Stimulated activated CD8-positive, alpha-beta memory T cell treated with anti-CD3 and anti-CD28 coated beads, Interleukin-7, amount 100 ng/mL, for 1 hour (primary cell): ENCODE data around the gene RYR1.
"Not testable (repeated sequence)": the region's sequence is repeated elsewhere in the genome, so short reads cannot be mapped to it uniquely, and the experiment has no call there.

ENCODE experiments used
- DNase-seq, 2 donors: peaks; one replicate each; pipeline ENCODE4 v3.0.0-alpha.2; 2020; ENCODE audit warnings: low read depth in 2 of 2

RYR1 gene

DNA sequence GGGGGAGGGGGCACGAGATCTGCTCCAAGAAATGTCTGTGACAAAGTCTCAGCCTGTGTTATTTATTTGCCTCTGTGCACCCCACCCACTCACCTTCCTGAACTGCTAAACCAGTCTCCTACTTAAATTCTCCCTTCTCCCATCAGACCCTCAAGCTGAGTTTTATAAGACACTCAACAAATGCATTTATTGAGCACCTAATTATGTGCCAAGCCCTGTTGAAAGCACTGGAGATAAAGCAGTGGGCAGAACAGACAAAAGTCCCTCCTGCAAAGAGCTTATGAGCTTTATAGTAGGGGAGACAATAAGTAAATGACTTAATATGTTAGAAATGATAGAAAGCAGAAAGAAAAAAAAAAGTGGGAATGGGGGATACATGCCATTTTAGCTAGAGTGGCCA is 34.0 kb upstream of the RYR1 start:
- DNase-seq = no peak

GRCh38 chr19:38400361-38400760 is 33.1 kb upstream of the RYR1 start:
- DNase-seq = no peak

- no peak for DNase-seq
These were observed 32.3 kb upstream of the RYR1 start for GRCh38 chr19:38401148-38401547.

DNA sequence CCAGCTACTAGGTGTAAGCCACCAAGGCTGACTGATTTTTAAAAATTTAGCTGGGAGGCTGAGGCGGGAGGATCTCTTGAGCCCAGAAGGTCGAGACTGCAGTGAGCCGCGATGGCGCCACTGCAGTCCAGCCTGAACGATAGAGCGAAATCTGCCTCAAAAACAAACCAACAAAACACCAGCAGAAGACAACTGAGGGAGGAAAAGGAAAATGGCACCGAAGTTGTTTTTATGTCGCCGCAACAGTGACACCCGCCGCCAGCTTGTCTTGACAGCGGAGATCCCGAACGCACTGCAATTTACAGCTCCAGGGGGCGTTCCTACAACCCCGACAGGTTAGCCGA is 30.9 kb upstream of the RYR1 start:
- DNase-seq = no peak

- DNase-seq = peak; percentile 94
These were observed 30.4 kb upstream of the RYR1 start, which contains the start of gene FAM98C for GRCh38 chr19:38402967-38403674. TSS of gene FAM98C (plus strand) at chr19:38403093. CDS start at chr19:38403154, 61 bp downstream.

DNA sequence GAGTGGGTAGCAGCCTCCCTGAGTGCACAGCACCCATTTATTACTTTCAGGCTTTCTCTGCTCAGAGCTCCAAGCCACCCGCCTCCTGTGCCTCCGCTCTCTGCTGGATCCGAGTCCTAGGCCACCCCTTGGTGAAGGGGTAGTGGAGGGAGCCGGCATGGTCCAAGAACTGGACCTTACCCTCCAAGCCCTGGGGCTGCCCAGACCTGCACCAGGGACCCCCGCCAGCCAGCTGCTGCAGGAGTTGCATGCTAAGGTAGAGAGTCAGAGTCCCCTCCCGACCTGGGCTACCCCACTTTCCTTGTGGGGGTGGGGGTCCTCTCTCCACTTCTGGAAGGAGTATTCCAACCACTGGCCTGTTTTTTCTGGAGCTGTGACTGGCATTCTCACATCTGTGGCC is 28.6 kb upstream of the RYR1 start:
- DNase-seq = no peak

DNA sequence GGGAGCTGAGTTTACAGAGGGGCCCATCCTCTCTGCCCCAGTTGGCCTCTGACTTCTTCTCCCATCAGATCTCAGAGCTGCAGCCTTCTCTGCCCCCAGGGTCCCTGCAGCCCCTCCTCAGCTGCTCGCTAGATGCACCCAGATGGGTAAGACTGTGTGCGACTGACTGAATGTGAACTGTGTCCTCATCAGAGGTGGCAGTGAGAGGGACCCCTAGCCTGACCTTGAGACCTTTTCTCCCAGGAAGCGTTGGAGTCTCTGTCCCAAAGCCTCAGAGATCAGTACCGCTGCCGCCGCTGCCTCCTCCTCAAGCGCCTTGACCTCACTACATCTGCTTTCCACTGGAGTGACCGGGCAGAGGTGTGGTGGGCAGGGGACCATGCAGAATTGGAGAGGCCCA is 28.2 kb upstream of the RYR1 start:
- no peak for DNase-seq

- DNase-seq = no peak
These were observed 23.8 kb upstream of the RYR1 start for GRCh38 chr19:38409631-38410133.

DNA sequence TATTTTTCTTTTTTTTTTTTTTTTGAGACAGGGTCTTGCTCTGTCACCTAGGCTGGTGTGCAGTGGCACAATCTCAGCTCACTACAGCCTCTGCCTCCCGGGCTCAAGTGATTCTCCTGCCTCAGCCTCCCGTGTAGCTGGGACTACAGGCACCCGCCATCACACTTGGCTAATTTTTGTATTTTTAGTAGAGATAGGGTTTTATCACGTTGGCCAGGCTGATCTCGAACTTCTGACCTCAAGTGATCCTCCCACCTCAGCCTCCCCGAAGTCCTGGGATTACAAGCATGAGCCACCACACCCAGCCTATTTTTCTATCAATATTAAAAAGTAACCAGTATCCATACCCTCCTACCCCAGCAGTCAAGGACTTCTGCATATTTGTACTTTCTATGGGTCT is 23.1 kb upstream of the RYR1 start:
- not testable (repeated sequence) for DNase-seq

GRCh38 chr19:38411041-38411712 is 22.3 kb upstream of the RYR1 start:
- no peak for DNase-seq

GRCh38 chr19:38411898-38412297 is 21.6 kb upstream of the RYR1 start:
- DNase-seq = not testable (repeated sequence)

GRCh38 chr19:38412491-38412890 is 21.0 kb upstream of the RYR1 start:
- DNase-seq = no peak

GRCh38 chr19:38412961-38413360 is 20.5 kb upstream of the RYR1 start:
- no peak for DNase-seq

GRCh38 chr19:38413416-38413815 is 20.1 kb upstream of the RYR1 start:
- no peak for DNase-seq

GRCh38 chr19:38417146-38417543 is 16.3 kb upstream of the RYR1 start:
- DNase-seq = no peak

DNA sequence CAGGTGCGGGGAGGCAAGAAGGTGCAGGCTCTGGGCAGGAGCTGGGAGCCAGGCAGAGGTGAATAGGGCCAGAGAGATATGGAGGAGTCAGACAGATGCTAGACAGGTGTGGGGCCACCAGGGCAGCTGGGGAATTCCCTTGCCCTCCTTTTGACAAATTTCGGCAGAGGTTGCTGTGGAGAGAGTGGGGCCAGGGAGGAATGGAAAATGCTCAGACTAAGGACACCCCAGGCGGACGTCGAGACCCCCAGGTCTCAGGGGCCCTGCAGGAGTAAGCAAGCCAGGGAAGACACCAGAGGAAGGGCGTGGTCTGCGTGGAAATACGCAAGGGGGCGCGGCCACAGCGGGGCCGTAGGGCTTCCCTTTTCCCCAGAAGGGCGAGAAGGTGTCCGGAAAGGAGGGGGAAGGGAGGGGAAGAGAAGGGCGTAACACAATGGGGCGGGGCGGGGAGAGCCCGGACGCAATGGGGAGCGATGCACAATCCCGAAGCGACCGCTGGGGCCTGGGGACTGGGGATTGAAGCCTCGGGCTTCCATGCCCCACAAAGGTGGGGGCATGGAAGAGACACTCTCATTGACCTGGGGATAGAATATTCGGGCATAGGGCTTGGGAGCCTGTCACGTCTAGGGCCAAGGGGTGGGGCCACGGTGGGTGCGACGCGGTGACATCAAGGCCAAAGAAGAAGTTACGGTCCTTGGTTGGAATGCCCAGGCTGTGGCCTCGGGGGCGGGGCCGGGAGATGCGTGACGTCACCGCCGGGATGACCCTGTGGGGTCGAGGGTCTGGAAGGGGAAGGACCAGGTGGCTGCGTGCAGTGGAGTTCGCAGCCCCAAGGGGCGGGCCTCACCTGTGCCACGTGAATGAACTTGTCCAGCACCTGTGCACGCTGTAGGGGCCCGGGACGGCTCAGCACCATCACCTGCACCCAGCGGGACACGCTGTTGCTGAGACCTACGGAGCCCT is 15.7 kb upstream of the RYR1 start:
- no peak for DNase-seq

DNA sequence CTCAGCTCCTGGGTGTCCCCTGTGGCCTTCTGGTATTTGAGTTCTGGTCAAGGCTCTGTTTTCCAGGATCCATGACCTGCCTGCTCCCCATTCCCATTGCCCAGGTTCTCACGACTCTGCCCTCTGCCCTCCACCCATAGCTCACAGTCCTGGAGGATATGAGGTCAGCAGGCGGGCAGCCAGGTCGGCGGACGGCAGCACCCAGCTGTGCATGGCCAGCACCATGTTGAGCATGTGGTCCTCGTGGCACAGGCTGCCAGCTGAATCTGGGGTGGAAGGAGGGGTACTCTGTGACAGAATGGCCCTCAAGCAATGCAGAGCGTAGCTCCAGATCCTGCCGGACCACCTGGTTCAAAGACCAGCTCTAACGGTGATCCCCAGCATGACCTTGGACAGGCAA is 12.6 kb upstream of the RYR1 start:
- DNase-seq = no peak

- DNase-seq = no peak
These were observed 11.6 kb upstream of the RYR1 start for GRCh38 chr19:38421856-38422255.

DNA sequence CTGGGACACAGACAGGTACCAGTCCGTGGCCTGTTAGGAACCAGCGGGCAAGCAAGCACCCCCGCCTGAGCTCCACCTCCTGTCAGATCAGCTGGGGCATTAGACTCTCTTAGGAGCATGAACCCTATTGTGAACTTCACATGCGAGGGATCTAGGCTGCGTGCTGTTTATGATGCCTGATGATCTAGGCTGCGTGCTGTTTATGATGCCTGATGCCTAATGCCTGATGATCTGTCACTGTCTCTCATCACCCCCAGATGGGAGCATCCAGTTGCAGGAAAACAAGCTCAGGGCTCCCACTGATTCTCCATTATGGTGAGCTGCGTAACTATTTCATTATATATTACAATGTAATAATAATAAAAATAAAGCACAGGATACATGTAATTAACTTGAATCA is 11.1 kb upstream of the RYR1 start:
- no peak for DNase-seq

DNA sequence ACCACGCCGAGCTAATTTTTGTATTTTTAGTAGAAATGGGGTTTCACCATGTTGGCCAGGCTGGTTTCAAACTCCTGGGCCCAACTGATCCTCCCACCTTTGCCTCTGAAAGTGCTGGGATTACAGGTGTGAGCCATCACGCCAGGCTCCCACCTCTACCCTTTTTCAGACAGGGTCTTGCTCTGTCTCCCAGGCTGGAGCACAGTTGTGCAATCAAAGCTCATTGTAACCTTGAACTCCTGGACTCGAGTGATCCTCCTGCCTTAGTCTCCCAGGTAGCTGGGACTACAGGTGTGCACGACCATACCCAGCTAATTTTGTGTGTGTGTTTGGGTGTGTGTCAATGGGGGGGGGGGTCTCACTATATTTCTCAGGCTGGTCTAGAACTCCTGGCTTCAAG is 9.2 kb upstream of the RYR1 start:
- no peak for DNase-seq

DNA sequence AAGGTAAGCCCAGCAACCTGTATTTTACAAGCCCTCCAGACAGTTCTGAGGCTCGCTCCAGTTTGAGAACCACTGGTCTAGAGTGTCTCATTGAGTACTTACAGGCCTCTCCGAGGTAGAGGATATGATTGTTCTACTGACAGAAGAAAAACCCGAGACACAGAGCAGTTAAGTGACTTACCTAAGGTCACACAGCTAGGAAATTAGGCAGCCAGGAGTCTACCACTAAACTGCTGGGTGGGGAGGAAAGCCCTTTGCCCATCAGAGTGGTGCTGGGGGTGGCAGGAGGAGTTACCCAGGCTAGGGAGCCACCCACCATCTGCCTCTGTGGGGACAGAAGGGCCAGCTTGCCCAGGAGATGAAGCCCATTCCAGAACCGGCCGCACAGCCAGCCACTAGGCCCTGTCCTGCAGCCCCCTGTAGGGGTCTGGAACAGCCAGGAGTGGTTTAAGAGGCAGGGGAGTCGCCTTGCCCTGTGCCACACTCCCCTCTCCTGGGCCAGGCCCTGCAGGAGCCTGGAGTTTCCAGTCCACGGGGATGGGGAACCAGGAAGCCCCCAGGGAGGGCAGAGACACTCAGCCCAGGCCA is 8.2 kb upstream of the RYR1 start:
- DNase-seq = no peak
